Neural crest cell (in vitro differentiated cells): ENCODE data around the gene CFDP1. TPM values are rescaled to one million over a fixed set of nuclear protein-coding genes. Genes with fewer than 3 reads are reported as not detected.
A peak's percentile ranks its signal among the peaks of the same experiment; 100 is the strongest.

Experiments
- DNase-seq: peaks from one replicate; pipeline ENCODE4 v3.0.0; 2021; ENCODE audit warnings: low read depth, mixed read lengths, low spot score
- H3K27ac Mint-ChIP-seq: one replicate; pipeline ENCODE4 v1.8.0; 2021; ENCODE audit warnings: mild to moderate bottlenecking, mixed read lengths; ENCODE audit not compliant: unreplicated experiment
- H3K27me3 Mint-ChIP-seq: 2 replicates; pipeline ENCODE4 v1.8.0; 2021; ENCODE audit warnings: low read depth, mild to moderate bottlenecking, mixed read lengths
- H3K36me3 Mint-ChIP-seq: 2 replicates; pipeline ENCODE4 v1.8.0; 2021; ENCODE audit warnings: low read depth, mild to moderate bottlenecking, mixed read lengths
- H3K4me1 Mint-ChIP-seq: 2 replicates; pipeline ENCODE4 v1.8.0; 2021; ENCODE audit warnings: mixed read lengths
- H3K4me3 Mint-ChIP-seq: one replicate; pipeline ENCODE4 v1.8.0; 2021; ENCODE audit warnings: mild to moderate bottlenecking, mixed read lengths
- H3K9me3 Mint-ChIP-seq: 2 replicates; pipeline ENCODE4 v1.8.0; 2021; ENCODE audit warnings: mixed read lengths
- total RNA-seq: library from RNA; stranded (reverse); gene quantifications from 2 replicates; pipeline ENCODE4 v1.2.1, GENCODE V29; 2021
- TF ChIP-seq, protein P1 (sequence below): fragments of 200-600 bp; sonication (generic); conservative IDR thresholded peaks from 2 replicates; pipeline ENCODE4 v1.5.0; 2021; ENCODE audit warnings: antibody characterized with exemption, mild to moderate bottlenecking

Gene CFDP1
- total RNA-seq, 1 donor from 2014 or later: 99.8 TPM

DNA sequence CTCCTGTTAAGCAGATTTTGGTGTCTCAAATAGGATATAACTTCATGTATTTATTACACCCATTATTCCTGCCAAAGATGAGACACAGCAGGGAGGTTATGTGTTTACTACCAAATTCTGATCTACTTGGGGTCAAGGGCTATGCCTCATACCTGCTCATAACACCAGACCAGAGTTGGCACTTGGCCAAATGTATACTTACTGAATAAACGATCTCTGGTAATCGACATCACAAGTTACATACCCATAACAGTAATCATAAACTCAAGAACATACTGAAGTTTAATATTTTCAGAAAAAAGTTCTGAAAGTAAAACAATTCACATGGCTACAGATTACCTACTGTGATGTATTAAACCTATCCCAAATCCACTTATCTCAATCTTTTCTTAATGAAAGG, 28.3 kb upstream of the CFDP1 start:
- peak overlapping the region; percentile 97 for H3K4me3 Mint-ChIP-seq
- peaks cover 2% of the 10 kb centered on the region for H3K36me3 Mint-ChIP-seq
- peaks cover 2% of the 10 kb centered on the region for H3K9me3 Mint-ChIP-seq
- DNase-seq: no peak
- TF ChIP-seq, protein P1, sequence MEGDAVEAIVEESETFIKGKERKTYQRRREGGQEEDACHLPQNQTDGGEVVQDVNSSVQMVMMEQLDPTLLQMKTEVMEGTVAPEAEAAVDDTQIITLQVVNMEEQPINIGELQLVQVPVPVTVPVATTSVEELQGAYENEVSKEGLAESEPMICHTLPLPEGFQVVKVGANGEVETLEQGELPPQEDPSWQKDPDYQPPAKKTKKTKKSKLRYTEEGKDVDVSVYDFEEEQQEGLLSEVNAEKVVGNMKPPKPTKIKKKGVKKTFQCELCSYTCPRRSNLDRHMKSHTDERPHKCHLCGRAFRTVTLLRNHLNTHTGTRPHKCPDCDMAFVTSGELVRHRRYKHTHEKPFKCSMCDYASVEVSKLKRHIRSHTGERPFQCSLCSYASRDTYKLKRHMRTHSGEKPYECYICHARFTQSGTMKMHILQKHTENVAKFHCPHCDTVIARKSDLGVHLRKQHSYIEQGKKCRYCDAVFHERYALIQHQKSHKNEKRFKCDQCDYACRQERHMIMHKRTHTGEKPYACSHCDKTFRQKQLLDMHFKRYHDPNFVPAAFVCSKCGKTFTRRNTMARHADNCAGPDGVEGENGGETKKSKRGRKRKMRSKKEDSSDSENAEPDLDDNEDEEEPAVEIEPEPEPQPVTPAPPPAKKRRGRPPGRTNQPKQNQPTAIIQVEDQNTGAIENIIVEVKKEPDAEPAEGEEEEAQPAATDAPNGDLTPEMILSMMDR: no peak
- no peak overlapping the region for H3K27ac Mint-ChIP-seq
- H3K27me3 Mint-ChIP-seq: no peaks in the 10 kb centered on the region
- H3K4me1 Mint-ChIP-seq: peaks cover 42% of the 10 kb centered on the region

DNA sequence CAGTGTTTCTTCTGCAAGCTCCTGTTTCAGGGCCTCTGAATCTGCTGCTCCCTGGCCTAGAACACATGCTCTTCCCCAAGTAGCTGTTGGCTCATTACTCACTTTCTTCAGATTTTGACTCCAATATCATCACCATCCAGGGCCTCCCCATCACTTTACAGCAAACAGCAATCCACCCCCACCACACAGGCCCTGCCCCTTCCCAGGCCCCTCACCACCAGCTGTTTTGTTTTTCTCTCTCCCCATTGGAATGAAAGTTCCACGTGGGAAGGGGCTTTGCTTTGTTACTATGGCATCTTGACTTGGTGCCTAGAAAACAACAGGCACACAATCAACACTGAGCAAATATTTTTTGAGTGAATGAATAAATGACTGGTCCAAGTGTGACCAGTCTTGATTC, 27.1 kb upstream of the CFDP1 start:
- H3K27ac Mint-ChIP-seq: peak overlapping the region; percentile 46
- peaks cover 2% of the 10 kb centered on the region for H3K36me3 Mint-ChIP-seq
- no peak for DNase-seq
- H3K9me3 Mint-ChIP-seq: peaks cover 2% of the 10 kb centered on the region
- no peaks in the 10 kb centered on the region for H3K27me3 Mint-ChIP-seq
- peaks cover 54% of the 10 kb centered on the region for H3K4me1 Mint-ChIP-seq
- peak overlapping the region; percentile 79 for H3K4me3 Mint-ChIP-seq
- TF ChIP-seq, protein P1: no peak

DNA sequence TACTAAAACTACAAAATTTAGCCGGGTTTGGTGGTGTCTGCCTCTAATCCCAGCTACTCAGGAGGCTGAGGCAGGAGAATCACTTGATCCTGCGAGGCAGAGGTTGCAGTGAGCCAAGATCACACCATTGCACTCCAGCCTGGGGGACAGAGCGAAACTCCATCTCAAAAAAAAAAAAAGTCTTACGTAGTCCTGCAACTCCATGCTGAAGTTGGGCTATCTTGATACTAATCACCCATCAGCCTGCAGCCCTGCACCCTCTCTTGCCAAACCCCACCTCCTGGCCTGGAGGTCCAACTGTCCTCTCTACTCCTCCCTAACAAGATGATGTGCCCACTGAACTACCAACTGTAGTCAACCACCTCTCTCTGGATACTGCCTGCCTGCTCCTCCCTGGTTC, 26.4 kb upstream of the CFDP1 start:
- no peaks in the 10 kb centered on the region for H3K9me3 Mint-ChIP-seq
- peaks cover 2% of the 10 kb centered on the region for H3K36me3 Mint-ChIP-seq
- H3K4me1 Mint-ChIP-seq: peaks cover 55% of the 10 kb centered on the region
- no peak overlapping the region for H3K4me3 Mint-ChIP-seq
- H3K27ac Mint-ChIP-seq: no peak overlapping the region
- DNase-seq: no peak
- TF ChIP-seq, protein P1: no peak
- H3K27me3 Mint-ChIP-seq: no peaks in the 10 kb centered on the region

DNA sequence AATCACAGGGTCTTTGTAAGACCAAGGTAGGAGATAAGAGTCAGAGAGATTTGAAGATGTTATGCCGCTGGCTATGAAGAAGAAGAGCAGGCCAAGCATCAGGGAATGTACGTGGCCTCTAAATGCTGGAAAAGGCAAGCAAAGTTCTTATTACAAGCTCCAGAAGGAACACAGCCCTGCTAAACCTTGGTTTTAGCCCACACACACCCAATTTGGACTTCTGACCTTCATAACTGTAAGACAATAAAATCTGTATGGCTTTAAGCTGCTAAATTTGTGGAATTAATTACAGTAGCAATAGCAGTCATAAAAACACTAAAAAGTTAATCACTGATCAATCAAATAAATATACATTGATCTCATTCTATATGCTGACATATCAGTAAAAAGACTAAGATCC, 25.1 kb upstream of the CFDP1 start:
- H3K4me1 Mint-ChIP-seq: peaks cover 64% of the 10 kb centered on the region
- no peaks in the 10 kb centered on the region for H3K27me3 Mint-ChIP-seq
- TF ChIP-seq, protein P1: no peak
- H3K4me3 Mint-ChIP-seq: peak overlapping the region; percentile 5
- no peaks in the 10 kb centered on the region for H3K9me3 Mint-ChIP-seq
- H3K36me3 Mint-ChIP-seq: peaks cover 2% of the 10 kb centered on the region
- DNase-seq: no peak
- H3K27ac Mint-ChIP-seq: no peak overlapping the region

DNA sequence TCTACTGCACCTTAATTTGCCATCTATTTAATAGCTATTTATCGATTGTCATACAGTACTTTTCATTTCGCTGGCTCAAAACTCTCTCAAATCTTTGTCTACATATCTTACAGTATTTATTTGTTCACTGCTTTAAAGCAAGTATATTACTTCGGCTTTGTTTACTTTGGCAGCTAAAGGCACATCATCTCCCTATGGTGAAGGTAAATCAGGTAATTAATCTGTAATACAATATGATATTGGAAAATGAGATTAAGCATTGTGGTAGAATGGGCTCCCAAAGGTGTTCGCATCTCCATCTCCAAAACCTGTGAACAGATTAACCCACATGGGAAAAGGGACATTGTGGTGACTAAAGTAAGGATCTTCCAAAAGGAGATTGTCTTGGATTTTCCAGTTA, 24.7 kb upstream of the CFDP1 start:
- TF ChIP-seq, protein P1: no peak
- no peak overlapping the region for H3K27ac Mint-ChIP-seq
- no peak for DNase-seq
- peaks cover 64% of the 10 kb centered on the region for H3K4me1 Mint-ChIP-seq
- H3K27me3 Mint-ChIP-seq: no peaks in the 10 kb centered on the region
- peaks cover 2% of the 10 kb centered on the region for H3K36me3 Mint-ChIP-seq
- peak overlapping the region; percentile 5 for H3K4me3 Mint-ChIP-seq
- H3K9me3 Mint-ChIP-seq: no peaks in the 10 kb centered on the region
